Endothelial cell of umbilical vein (primary cell): ENCODE results near the gene MED12. TPM values are rescaled to one million over a fixed set of nuclear protein-coding genes. Genes with fewer than 3 reads are reported as not detected.

Experiments
- BruUV-seq: library from RNA; stranded (reverse); fragments of 400-500 nt; replicated peaks from 2 replicates; lab custom pipeline; 2021; lab: Mats Ljungman, UMichigan
- CTCF ChIA-PET: fragments of 300-600, 350-600 bp; sonication (Branson Sonifier 250); formaldehyde crosslinking; loops from one replicate; lab custom pipeline; 2021; ENCODE audit warnings: antibody characterized with exemption, inconsistent platforms; lab: Charles Lee
- POLR2A ChIA-PET: fragments of 300-600, 350-600 bp; sonication (Branson Sonifier 250); formaldehyde crosslinking; loops from one replicate; lab custom pipeline; 2021; ENCODE audit warnings: antibody characterized with exemption, inconsistent platforms; lab: Charles Lee
- DNase-seq: peaks from one replicate; pipeline ENCODE4 v3.0.0-alpha.2; 2011; ENCODE audit warnings: low read depth, low spot score
- FAIRE-seq: peaks from 2 replicates; lab custom pipeline; 2011; peaks lifted over from hg19 to GRCh38; lab: Jason Lieb, UNC
- H2AFZ ChIP-seq: 2 replicates; pipeline ENCODE4 v1.6.0; 2012; ENCODE audit warnings: low read depth, low read length, control low read depth, inconsistent platforms
- H3K27ac ChIP-seq: 2 replicates; pipeline ENCODE4 v1.5.1; 2011; ENCODE audit warnings: low read depth, mild to moderate bottlenecking, control low read depth, low read length, moderate library complexity; ENCODE audit not compliant: insufficient read depth
- H3K27me3 ChIP-seq, 2 experiments: 2 replicates each; pipeline versions ENCODE4 v1.6.0 to v1.6.1; 2011; ENCODE audit warnings: low read length in 2 of 2, mixed read lengths in 1 of 2; ENCODE audit not compliant: control insufficient read depth in 2 of 2, insufficient read depth in 2 of 2
- H3K36me3 ChIP-seq, 2 experiments: 2 replicates in 1 of 2; 3 replicates in 1 of 2; pipeline ENCODE4 v1.5.1; 2011; ENCODE audit warnings: low read length in 2 of 2, mild to moderate bottlenecking in 1 of 2, moderate library complexity in 1 of 2; ENCODE audit not compliant: control insufficient read depth in 2 of 2, insufficient read depth in 2 of 2; ENCODE audit errors: extremely low read depth in 1 of 2
- H3K4me1 ChIP-seq: 3 replicates; pipeline ENCODE4 v1.5.1; 2011; ENCODE audit warnings: mild to moderate bottlenecking, low read length; ENCODE audit not compliant: control insufficient read depth, insufficient read depth; ENCODE audit errors: extremely low read depth
- H3K4me2 ChIP-seq: 2 replicates; pipeline ENCODE4 v1.6.1; 2011; ENCODE audit warnings: low read length, control low read depth, mixed read lengths; ENCODE audit not compliant: insufficient read depth
- H3K4me3 ChIP-seq, 3 experiments: fragments of 200-600 bp in 1 of 3; sonication (generic), shearing (Covaris generic) in 1 of 3; replicated peaks in 1 of 3; 2 replicates each; pipeline ENCODE4 v1.5.1; 2011 to 2016; ENCODE audit warnings: control low read depth in 3 of 3, low read length in 3 of 3, mild to moderate bottlenecking in 2 of 3, inconsistent platforms in 1 of 3, low read depth in 1 of 3, moderate library complexity in 1 of 3; ENCODE audit not compliant: insufficient read depth in 1 of 3
- H3K79me2 ChIP-seq: 2 replicates; pipeline ENCODE4 v1.6.0; 2012; ENCODE audit warnings: low read length, inconsistent platforms; ENCODE audit not compliant: control insufficient read depth, insufficient read depth
- H3K9ac ChIP-seq: replicated peaks from 2 replicates; pipeline ENCODE3; 2011; ENCODE audit warnings: low read length, control low read depth; ENCODE audit not compliant: insufficient read depth; ENCODE audit errors: extremely low read depth
- H3K9me1 ChIP-seq: replicated peaks from 3 replicates; pipeline ENCODE4 v1.6.0; 2011; ENCODE audit warnings: mild to moderate bottlenecking, low read length; ENCODE audit not compliant: control insufficient read depth, insufficient read depth; ENCODE audit errors: extremely low read depth
- H3K9me3 ChIP-seq: replicated peaks from 2 replicates; pipeline ENCODE4 v1.5.1; 2012; ENCODE audit warnings: low read length, inconsistent platforms; ENCODE audit not compliant: control insufficient read depth, insufficient read depth
- H4K20me1 ChIP-seq: replicated peaks from 2 replicates; pipeline ENCODE3; 2011; ENCODE audit warnings: mild to moderate bottlenecking, low read length; ENCODE audit not compliant: control insufficient read depth, insufficient read depth; ENCODE audit errors: extremely low read depth
- EZH2 ChIP-seq: IDR thresholded peaks from 2 replicates; pipeline ENCODE4 v1.6.1; 2012; ENCODE audit warnings: borderline replicate concordance, low read depth, mild to moderate bottlenecking, moderate library complexity, low read length, inconsistent platforms; ENCODE audit not compliant: severe bottlenecking
- GATA2 ChIP-seq: IDR thresholded peaks from 2 replicates; pipeline ENCODE4 v1.7.0; 2011; ENCODE audit warnings: low read depth, mild to moderate bottlenecking, moderate library complexity, mixed read lengths, low read length; ENCODE audit not compliant: insufficient read length, insufficient read depth
- POLR2AphosphoS5 ChIP-seq: IDR thresholded peaks from 2 replicates; pipeline ENCODE4 v1.6.1; 2012; ENCODE audit warnings: low read depth, mild to moderate bottlenecking, control low read depth, low read length, moderate library complexity; ENCODE audit not compliant: insufficient read depth
- dilution Hi-C: fragments of 300-500 bp; cut with MboI; formaldehyde crosslinking; loops from one replicate; pipeline ENCODE4 v1.15.0; 2019; ENCODE audit warnings: low sequenced_read_pairs; ENCODE audit not compliant: extremely low pct_ligation_motif_present
- intact Hi-C: fragments of 100-400 bp; cut with micrococcal nuclease; formaldehyde crosslinking; loops from one replicate; pipeline ENCODE4 v1.10.0; 2022
- polyA plus RNA-seq, 4 experiments: library from polyadenylated mRNA; depleted of rRNA in 3 of 4; stranded (reverse) in 3 of 4; unstranded in 1 of 4; fragments of >200 nt; gene quantifications; 2 replicates each; pipeline versions ENCODE4 v1.2.1 to v1.2.3, GENCODE V29; 2011 to 2012; ENCODE audit warnings: missing spikeins in 1 of 4
- total RNA-seq: library from RNA; stranded (reverse); gene quantifications from 2 replicates; pipeline ENCODE4 v1.2.3, GENCODE V29; 2021
- TF ChIP-seq, protein P1 (sequence below), 2 donors: IDR thresholded peaks; 1 replicate in 1 of 2; 2 replicates in 1 of 2; pipeline ENCODE4 v1.5.1; 2011; ENCODE audit warnings: low read length in 2 of 2, mild to moderate bottlenecking in 2 of 2, moderate library complexity in 2 of 2, control low read depth in 1 of 2, inconsistent platforms in 1 of 2, low read depth in 1 of 2; ENCODE audit not compliant: insufficient read depth in 1 of 2; ENCODE audit errors: extremely low read depth in 1 of 2
- TF ChIP-seq, protein P2 (sequence below): IDR thresholded peaks from 2 replicates; pipeline ENCODE4 v1.6.1; 2011; ENCODE audit not compliant: insufficient read depth, insufficient read length

The MED12 gene
- total and polyA plus RNA-seq, 2 donors (not counting 3 experiments of a cell fraction or from before 2014, with no cell fraction given) = 28.1 to 65.3 TPM

DNA sequence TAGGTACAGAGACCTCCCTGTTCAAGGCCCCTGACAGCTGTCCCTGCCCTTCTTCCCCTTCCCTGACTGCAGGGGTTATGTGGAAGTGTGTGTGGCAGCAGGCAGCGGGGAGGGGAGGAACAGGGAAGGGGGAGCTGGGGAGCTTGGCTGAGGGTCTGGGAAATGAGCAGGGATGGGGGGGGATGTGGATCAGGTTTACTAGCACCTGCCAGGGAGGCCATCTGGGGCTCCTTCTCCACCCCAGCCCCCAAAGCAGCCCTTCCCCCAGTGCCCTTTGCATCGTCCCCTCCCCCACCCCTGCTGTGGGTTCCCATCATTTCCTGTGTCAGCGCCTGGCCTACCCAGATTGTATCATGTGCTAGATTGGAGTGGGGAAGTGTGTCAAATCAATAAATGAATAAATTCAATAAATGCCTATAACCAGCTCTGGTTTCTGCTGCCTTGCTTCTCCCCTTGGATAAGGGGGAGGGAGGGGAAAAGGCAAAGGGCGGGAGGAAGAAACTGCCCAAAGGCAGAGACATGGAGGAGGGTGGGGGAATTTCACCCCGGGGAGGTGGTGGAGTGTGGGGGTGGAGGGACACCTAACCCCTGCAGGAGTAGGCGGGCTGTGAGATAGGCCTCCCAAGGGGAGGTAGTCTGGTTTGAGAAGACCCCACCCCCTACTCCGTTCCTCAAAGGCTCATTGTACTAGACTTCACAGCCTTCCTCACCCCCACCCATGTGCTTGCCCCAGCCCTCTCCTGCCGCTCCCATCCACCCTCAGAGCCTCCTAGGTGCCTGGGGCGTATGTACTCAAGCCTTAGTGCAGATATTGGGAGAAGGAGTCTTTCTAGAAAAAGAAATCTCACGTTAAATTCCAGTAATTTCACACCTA is 15.0 kb upstream of the MED12 start:
- no peak for FAIRE-seq
- POLR2A ChIA-PET = no interaction called here

More for the DNA sequence above, 15.0 kb upstream of the MED12 start:
- dilution Hi-C loops (no loop called here), intact Hi-C loops (no loop called here)
- no peaks in the 10 kb centered on the region for H3K9me1 ChIP-seq
- H2AFZ ChIP-seq = peak overlapping the region; percentile 41
- H3K4me1 ChIP-seq = no peaks in the 10 kb centered on the region
- BruUV-seq = no TSS peak
- no peaks in the 10 kb centered on the region for H3K79me2 ChIP-seq
- DNase-seq = no peak
- no peak overlapping the region for H3K27ac ChIP-seq
- H3K9me3 ChIP-seq = no peaks in the 10 kb centered on the region
- no peak overlapping the region for H3K4me2 ChIP-seq
- TF ChIP-seq, protein P1, sequence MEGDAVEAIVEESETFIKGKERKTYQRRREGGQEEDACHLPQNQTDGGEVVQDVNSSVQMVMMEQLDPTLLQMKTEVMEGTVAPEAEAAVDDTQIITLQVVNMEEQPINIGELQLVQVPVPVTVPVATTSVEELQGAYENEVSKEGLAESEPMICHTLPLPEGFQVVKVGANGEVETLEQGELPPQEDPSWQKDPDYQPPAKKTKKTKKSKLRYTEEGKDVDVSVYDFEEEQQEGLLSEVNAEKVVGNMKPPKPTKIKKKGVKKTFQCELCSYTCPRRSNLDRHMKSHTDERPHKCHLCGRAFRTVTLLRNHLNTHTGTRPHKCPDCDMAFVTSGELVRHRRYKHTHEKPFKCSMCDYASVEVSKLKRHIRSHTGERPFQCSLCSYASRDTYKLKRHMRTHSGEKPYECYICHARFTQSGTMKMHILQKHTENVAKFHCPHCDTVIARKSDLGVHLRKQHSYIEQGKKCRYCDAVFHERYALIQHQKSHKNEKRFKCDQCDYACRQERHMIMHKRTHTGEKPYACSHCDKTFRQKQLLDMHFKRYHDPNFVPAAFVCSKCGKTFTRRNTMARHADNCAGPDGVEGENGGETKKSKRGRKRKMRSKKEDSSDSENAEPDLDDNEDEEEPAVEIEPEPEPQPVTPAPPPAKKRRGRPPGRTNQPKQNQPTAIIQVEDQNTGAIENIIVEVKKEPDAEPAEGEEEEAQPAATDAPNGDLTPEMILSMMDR (IDR thresholded peaks at IDR 0.05; ENCODE audit: extremely low read depth in 1 of 2, insufficient read depth in 1 of 2, low read depth in 1 of 2, low read length in 2 of 2) = no peak
- no peak for TF ChIP-seq POLR2AphosphoS5
- TF ChIP-seq EZH2 = no peak
- TF ChIP-seq GATA2 = peak; percentile 18
- TF ChIP-seq, protein P2, sequence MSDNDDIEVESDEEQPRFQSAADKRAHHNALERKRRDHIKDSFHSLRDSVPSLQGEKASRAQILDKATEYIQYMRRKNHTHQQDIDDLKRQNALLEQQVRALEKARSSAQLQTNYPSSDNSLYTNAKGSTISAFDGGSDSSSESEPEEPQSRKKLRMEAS = no peak
- CTCF ChIA-PET = interaction anchor here (0.7 to 1.2 kb wide), 3 partner anchors 9 to 26 kb away, joined by 3 read pairs; no protein-coding TSS in a partner anchor
- H4K20me1 ChIP-seq = no peaks in the 10 kb centered on the region
- H3K4me3 ChIP-seq = no peak overlapping the region
- H3K36me3 ChIP-seq = no peaks in the 10 kb centered on the region
- H3K27me3 ChIP-seq = no peaks in the 10 kb centered on the region
- no peak overlapping the region for H3K9ac ChIP-seq
